HEK293T (cell line): ENCODE data around the gene LARGE1.

ENCODE experiments used
- BHLHE40 ChIP-seq: fragments of 450-650 bp; IDR thresholded peaks from 2 replicates; pipeline ENCODE4 v1.6.1; 2016; ENCODE audit warnings: mild to moderate bottlenecking, moderate library complexity, borderline replicate concordance
- ELF4 ChIP-seq: fragments of 450-650 bp; IDR thresholded peaks from 2 replicates; pipeline ENCODE4 v1.6.1; 2017; ENCODE audit warnings: antibody characterized with exemption
- HDGF ChIP-seq: fragments of 450-650 bp; IDR thresholded peaks from 2 replicates; pipeline ENCODE4 v1.6.1; 2017; ENCODE audit warnings: antibody characterized with exemption, borderline replicate concordance
- L3MBTL2 ChIP-seq: fragments of 450-650 bp; conservative IDR thresholded peaks from 2 replicates; pipeline ENCODE4 v1.6.1; 2016; ENCODE audit warnings: mild to moderate bottlenecking
- SUZ12 ChIP-seq: fragments of 450-650 bp; IDR thresholded peaks from 2 replicates; pipeline ENCODE4 v1.6.1; 2016; ENCODE audit warnings: mild to moderate bottlenecking
- TF ChIP-seq, protein P1 (sequence below): fragments of 450-650 bp; IDR thresholded peaks from 2 replicates; pipeline ENCODE4 v1.6.1; 2016

GRCh38 chr22:33418484-33418883, 501.8 kb downstream of the LARGE1 start:
- no peak for TF ChIP-seq BHLHE40
- TF ChIP-seq, protein P1, sequence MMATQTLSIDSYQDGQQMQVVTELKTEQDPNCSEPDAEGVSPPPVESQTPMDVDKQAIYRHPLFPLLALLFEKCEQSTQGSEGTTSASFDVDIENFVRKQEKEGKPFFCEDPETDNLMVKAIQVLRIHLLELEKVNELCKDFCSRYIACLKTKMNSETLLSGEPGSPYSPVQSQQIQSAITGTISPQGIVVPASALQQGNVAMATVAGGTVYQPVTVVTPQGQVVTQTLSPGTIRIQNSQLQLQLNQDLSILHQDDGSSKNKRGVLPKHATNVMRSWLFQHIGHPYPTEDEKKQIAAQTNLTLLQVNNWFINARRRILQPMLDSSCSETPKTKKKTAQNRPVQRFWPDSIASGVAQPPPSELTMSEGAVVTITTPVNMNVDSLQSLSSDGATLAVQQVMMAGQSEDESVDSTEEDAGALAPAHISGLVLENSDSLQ: no peak
- no peak for TF ChIP-seq SUZ12
- no peak for TF ChIP-seq L3MBTL2
- no peak for TF ChIP-seq HDGF
- no peak for TF ChIP-seq ELF4
